Measurements from ENCODE around the gene DIP2C. TPM values are rescaled to one million over a fixed set of nuclear protein-coding genes. Genes with fewer than 3 reads are reported as not detected.
"Not testable (repeated sequence)": the region's sequence is repeated elsewhere in the genome, so short reads cannot be mapped to it uniquely, and the experiment has no call there.

DIP2C gene
- total RNA-seq, 1 donor from 2014 or later: 30.8 TPM

DNA sequence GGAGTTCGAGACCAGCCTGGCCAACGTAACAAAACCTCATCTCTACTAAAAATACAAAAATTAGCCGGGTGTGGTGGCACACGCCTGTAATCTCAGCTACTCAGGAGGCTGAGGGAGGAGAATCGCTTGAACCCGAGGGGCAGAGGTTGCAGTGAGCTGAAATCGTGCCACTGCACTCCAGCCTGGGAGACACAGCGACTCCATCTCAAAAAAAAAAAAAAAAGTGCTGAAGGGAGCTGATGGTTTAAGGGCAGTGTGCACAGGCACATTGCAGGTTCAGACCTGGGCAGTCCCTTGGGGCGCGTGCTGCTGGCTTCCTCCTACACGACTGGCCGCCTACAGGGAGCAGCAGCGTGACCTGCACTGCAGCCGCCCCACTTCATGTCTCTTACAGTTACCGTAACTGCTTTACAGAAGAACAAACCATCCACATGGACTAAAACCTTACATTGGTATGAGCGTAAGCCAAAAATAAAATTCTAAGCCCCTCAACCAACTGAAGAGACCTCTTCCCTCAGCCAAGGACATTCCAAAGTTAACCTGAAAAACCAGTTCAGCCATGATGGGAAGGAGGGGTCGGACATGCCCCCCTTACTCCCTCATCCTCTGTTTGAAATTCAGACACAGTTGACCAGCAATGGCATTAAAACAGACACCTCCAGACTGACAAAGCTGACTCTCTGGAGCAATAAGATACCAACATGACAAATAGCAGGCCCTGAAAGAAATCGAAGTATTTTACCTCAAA lies 292.0 kb downstream of the DIP2C start:
- TF ChIP-seq, protein P1, sequence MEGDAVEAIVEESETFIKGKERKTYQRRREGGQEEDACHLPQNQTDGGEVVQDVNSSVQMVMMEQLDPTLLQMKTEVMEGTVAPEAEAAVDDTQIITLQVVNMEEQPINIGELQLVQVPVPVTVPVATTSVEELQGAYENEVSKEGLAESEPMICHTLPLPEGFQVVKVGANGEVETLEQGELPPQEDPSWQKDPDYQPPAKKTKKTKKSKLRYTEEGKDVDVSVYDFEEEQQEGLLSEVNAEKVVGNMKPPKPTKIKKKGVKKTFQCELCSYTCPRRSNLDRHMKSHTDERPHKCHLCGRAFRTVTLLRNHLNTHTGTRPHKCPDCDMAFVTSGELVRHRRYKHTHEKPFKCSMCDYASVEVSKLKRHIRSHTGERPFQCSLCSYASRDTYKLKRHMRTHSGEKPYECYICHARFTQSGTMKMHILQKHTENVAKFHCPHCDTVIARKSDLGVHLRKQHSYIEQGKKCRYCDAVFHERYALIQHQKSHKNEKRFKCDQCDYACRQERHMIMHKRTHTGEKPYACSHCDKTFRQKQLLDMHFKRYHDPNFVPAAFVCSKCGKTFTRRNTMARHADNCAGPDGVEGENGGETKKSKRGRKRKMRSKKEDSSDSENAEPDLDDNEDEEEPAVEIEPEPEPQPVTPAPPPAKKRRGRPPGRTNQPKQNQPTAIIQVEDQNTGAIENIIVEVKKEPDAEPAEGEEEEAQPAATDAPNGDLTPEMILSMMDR (IDR thresholded peaks at IDR 0.05; ENCODE audit: borderline replicate concordance): no peak
- H3K4me3 ChIP-seq: no peak overlapping the region
- intact Hi-C loops (cut with micrococcal nuclease): no loop called here
- peak overlapping the region; percentile 70 for H3K27ac ChIP-seq (replicated peaks)
- peaks cover 11% of the 10 kb centered on the region for H3K36me3 ChIP-seq
- H3K27me3 ChIP-seq (ENCODE audit: low read depth): no peaks in the 10 kb centered on the region
- no peaks in the 10 kb centered on the region for H3K9me3 ChIP-seq (replicated peaks)
- DNase-seq: no peak
- H3K4me1 ChIP-seq: peaks cover 37% of the 10 kb centered on the region

DNA sequence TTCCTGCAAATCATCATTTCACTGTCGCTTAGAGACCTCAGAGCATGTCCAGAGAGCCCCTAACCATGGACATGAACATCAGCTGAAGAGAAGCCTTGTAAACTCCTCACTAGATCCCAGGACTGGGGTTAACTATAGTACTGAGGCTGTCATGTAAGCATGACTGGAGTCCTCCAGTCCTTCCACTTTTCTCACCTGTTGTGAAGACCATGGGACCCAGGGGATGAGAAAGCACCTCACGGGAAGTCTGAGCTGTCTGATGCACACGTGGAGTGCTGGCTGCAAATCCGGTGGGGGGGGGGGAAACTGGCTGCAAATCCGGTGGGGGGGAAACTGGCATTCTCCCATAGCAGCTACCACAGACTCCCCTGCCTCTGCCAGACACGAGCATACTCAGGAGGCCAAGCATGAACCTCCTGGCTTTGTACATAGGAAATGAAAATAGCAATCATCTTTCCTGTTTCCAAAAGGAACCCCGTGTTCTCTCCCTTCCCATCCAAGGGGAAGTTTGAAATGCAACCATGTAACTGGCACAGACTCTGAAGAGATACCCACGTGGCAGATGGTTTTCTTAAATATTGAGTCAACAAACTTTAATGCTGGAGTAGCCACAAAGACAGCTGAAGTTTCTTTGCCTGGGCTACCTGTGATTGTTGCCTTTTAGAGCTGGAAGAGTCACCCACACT lies 292.8 kb downstream of the DIP2C start:
- H3K9me3 ChIP-seq (replicated peaks): no peaks in the 10 kb centered on the region
- intact Hi-C loops (cut with micrococcal nuclease): no loop called here
- H3K4me1 ChIP-seq: peaks cover 40% of the 10 kb centered on the region
- no peak for DNase-seq
- TF ChIP-seq, protein P1 (IDR thresholded peaks at IDR 0.05; ENCODE audit: borderline replicate concordance): no peak
- H3K36me3 ChIP-seq: peaks cover 11% of the 10 kb centered on the region
- no peaks in the 10 kb centered on the region for H3K27me3 ChIP-seq (ENCODE audit: low read depth)
- peak overlapping the region; percentile 5 for H3K4me3 ChIP-seq
- H3K27ac ChIP-seq (replicated peaks): peak overlapping the region; percentile 70

DNA sequence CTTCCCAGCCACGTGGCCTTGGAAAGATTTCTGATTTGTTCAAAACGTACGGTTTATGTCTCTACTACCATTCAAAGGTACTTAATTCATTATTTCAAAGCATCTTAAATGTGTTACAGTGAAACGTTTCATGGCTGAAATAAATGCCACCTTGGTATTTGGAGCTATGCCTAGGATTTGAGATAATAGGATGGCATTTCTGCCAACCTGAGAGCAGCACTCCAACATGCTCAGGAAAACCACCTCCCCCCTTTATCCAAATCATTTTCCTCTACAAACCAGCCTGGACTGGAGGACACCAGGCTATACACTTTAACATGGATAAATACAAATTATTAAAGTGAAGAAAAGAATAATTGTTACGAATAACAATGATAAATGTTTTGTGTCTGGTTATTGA lies 293.4 kb downstream of the DIP2C start:
- H3K4me1 ChIP-seq: peaks cover 45% of the 10 kb centered on the region
- no peak for DNase-seq
- TF ChIP-seq, protein P1 (IDR thresholded peaks at IDR 0.05; ENCODE audit: borderline replicate concordance): no peak
- peaks cover 11% of the 10 kb centered on the region for H3K36me3 ChIP-seq
- H3K4me3 ChIP-seq: peak overlapping the region; percentile 5
- no peaks in the 10 kb centered on the region for H3K9me3 ChIP-seq (replicated peaks)
- intact Hi-C loops (cut with micrococcal nuclease): no loop called here
- no peaks in the 10 kb centered on the region for H3K27me3 ChIP-seq (ENCODE audit: low read depth)
- peak overlapping the region; percentile 70 for H3K27ac ChIP-seq (replicated peaks)

DNA sequence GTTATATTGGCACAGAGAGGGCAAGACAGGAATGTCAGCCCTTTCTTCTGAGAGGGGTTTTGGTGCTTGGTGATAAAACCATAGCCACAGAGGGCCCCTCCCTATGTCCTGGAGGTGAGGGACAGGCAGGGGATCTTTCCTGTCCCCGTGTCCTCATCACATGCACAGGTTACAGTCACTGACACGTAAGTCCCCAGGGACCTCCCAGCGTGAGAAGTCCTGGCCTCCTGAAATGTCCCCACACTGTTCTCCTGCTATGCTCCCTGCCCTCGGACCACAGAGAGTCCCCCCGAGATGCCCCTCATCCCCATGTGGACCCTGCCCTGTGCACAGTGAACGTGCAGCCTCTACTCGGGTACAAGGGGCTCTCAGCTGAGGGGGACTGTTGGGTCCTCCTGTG lies 293.8 kb downstream of the DIP2C start:
- Histone ChIP-seq H3K4me3 (no peak overlapping the region), H3K27me3 (ENCODE audit: low read depth) (no peaks in the 10 kb centered on the region), H3K27ac (replicated peaks) (peak overlapping the region; percentile 70), H3K36me3 (peaks cover 14% of the 10 kb centered on the region), H3K4me1 (peaks cover 50% of the 10 kb centered on the region), H3K9me3 (replicated peaks) (no peaks in the 10 kb centered on the region)
- DNase-seq: no peak
- TF ChIP-seq, protein P1 (IDR thresholded peaks at IDR 0.05; ENCODE audit: borderline replicate concordance): no peak
- intact Hi-C loops (cut with micrococcal nuclease): no loop called here

DNA sequence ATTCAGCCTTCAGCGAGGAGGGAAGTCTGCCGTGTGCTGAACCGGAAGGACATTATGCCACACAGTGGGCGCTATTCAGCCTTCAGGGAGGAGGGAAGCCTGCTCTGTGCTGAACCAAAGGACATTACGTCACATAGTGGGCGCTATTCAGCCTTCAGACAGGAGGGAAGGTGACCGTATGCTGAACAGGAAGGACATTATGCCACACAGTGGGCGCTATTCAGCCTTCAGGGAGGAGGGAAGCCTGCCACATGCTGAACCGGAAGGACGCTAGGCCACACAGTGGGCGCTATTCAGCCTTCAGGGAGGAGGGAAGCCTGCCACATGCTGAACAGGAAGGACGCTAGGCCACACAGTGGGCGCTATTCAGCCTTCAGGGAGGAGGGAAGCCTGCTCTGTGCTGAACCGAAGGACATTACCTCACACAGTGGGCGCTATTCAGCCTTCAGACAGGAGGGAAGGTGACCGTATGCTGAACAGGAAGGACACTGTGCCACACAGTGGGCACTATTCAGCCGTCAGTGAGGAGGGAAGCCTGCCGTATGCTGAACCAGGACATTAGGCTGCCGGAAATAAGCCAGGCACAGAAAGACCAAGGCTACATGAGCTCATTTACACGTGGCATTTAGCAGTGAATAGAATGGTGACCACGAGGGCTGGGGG lies 294.9 kb downstream of the DIP2C start:
- H3K9me3 ChIP-seq (replicated peaks); DNase-seq; H3K4me3 ChIP-seq; intact Hi-C loops (cut with micrococcal nuclease); H3K27me3 ChIP-seq (ENCODE audit: low read depth): not testable (repeated sequence)
- H3K4me1 ChIP-seq: peaks cover 50% of the 10 kb centered on the region
- H3K36me3 ChIP-seq: peaks cover 17% of the 10 kb centered on the region
- peak overlapping the region; percentile 70 for H3K27ac ChIP-seq (replicated peaks)
